Epithelial cell of esophagus (primary cell): Measurements from ENCODE around the gene TRIM47.

Experiments used
- DNase-seq: peaks from one replicate; pipeline ENCODE4 v3.0.0; 2010; ENCODE audit warnings: low read depth
- H3K4me3 ChIP-seq: 2 replicates; pipeline ENCODE4 v1.5.1; 2011; ENCODE audit warnings: mild to moderate bottlenecking, low read length, control low read depth
- TF ChIP-seq, protein P1 (sequence below): IDR thresholded peaks from 2 replicates; pipeline ENCODE4 v1.5.1; 2011; ENCODE audit warnings: low read depth, mild to moderate bottlenecking, low read length, control low read depth, inconsistent platforms; ENCODE audit not compliant: insufficient read depth; ENCODE audit errors: missing control alignments

The TRIM47 gene

GRCh38 chr17:75831032-75831571 is 47.3 kb downstream of the TRIM47 start:
- no peak for DNase-seq
- no peak overlapping the region for H3K4me3 ChIP-seq
- TF ChIP-seq, protein P1, sequence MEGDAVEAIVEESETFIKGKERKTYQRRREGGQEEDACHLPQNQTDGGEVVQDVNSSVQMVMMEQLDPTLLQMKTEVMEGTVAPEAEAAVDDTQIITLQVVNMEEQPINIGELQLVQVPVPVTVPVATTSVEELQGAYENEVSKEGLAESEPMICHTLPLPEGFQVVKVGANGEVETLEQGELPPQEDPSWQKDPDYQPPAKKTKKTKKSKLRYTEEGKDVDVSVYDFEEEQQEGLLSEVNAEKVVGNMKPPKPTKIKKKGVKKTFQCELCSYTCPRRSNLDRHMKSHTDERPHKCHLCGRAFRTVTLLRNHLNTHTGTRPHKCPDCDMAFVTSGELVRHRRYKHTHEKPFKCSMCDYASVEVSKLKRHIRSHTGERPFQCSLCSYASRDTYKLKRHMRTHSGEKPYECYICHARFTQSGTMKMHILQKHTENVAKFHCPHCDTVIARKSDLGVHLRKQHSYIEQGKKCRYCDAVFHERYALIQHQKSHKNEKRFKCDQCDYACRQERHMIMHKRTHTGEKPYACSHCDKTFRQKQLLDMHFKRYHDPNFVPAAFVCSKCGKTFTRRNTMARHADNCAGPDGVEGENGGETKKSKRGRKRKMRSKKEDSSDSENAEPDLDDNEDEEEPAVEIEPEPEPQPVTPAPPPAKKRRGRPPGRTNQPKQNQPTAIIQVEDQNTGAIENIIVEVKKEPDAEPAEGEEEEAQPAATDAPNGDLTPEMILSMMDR: no peak

GRCh38 chr17:75830164-75831031 is 48.0 kb downstream of the TRIM47 start:
- DNase-seq: no peak
- H3K4me3 ChIP-seq: no peak overlapping the region
- TF ChIP-seq, protein P1: peak; percentile 37

DNA sequence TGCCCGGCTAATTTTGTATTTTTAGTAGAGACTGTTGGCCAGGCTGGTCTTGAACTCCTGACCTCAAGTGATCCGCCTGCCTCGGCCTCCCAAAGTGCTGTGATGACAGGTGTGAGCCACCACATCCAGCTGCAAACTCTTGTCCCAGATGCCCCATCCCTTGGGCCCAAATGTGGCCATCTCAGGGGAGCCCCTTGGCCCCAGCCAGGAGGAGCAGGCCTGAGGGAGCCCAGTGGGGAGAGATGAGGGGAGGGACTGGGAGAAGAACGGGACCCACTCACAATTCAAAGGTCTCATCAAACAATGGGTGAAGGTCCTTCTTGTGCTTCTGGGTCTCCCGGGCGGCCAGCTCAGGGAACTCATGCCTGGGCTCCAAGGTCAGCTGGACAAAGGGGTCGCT is 48.6 kb downstream of the TRIM47 start:
- no peak for DNase-seq
- TF ChIP-seq, protein P1: no peak
- H3K4me3 ChIP-seq: no peak overlapping the region

GRCh38 chr17:75828741-75829140 is 49.6 kb downstream of the TRIM47 start:
- TF ChIP-seq, protein P1: no peak
- H3K4me3 ChIP-seq: no peak overlapping the region
- no peak for DNase-seq

DNA sequence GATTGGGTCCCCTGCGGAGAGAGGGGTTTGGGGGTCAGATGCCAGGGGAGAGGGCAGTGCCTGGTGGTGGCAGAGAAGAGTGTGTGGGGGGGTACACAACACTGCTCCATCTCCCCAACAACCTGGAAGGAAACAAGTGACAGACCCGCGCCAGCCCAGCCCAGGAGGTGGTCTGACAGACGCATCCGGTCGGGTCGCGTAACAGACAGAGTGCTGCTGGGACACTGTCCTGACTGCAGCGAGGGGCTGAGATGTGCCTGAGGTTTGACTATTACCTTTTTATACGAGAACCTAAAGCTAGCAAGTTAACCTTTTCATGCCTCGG is 50.3 kb downstream of the TRIM47 start:
- no peak for DNase-seq

DNA sequence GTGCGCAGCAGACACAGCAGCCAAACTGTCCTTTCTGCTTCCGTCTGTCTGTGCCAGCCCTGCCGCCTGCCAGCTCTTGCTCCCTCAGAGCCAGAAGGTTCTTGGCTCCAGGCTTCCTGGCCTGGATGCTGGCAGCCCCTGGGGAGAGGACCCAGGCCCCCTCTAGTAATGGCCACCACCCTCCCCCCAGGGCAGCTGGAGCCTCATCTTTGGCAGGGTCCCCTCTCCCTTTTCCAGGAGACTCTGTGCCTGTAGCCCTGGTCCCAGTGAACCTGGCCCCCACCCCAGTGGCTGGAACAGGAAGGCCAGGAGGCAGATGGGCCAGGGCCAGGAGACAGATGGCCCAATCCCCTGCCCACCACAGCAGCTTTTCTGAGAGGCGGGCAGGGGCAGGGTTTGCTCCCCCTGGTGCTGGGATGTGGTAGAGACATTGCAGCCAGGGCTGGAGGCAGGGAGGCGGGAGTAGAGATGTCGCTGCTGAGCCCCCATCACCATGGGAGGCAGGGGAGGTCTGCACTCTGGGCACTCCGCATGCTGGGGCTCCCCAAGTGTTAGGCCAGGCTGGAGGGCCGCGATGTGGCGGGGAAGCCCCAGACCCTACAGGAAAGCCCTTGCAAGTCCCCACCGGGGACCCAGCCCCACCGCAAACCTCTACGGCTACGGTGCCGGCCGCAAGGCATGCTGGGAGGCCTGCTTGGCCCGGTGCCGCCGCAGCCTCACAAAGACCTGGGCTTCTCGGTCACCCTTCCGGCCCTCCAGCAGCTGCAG is 50.9 kb downstream of the TRIM47 start:
- no peak overlapping the region for H3K4me3 ChIP-seq
- peak; percentile 42 for DNase-seq
- TF ChIP-seq, protein P1: peak; percentile 62

More for the DNA sequence above, 50.3 kb downstream of the TRIM47 start:
- TF ChIP-seq, protein P1: no peak
- H3K4me3 ChIP-seq: no peak overlapping the region
